AG09309 (cell line): ENCODE data around the gene ZNF330.

Source experiments
- DNase-seq: peaks from one replicate; pipeline ENCODE4 v3.0.0-alpha.2; 2010; ENCODE audit warnings: low read depth
- H3K4me3 ChIP-seq: 2 replicates; pipeline ENCODE4 v1.5.1; 2011; ENCODE audit warnings: mild to moderate bottlenecking, low read depth, low read length, moderate library complexity; ENCODE audit not compliant: control insufficient read depth
- TF ChIP-seq, protein P1 (sequence below): IDR thresholded peaks from 2 replicates; pipeline ENCODE4 v1.5.1; 2011; ENCODE audit warnings: mild to moderate bottlenecking, low read depth, low read length, inconsistent platforms; ENCODE audit not compliant: insufficient read depth, control insufficient read depth; ENCODE audit errors: missing control alignments

The ZNF330 gene

DNA sequence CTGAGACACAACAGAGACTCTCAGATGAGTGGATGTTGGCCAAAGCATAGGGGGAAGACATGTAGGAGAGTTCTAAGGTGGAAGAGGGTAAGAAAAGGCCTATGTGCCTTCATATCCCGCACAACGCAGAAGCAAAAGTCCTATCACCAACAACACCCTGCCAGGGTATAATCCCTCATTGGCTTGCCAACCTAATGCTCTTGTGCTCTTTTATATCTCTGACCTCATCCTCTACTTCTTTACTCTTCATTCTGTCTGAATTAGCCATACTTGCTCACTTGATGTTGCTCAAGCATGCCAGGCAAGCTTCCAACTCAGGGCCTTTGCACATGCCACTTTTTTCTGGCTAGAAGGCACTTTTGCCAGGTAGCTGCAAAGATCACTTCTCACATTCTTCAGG, 28.1 kb upstream of the ZNF330 start:
- no peak for DNase-seq
- TF ChIP-seq, protein P1, sequence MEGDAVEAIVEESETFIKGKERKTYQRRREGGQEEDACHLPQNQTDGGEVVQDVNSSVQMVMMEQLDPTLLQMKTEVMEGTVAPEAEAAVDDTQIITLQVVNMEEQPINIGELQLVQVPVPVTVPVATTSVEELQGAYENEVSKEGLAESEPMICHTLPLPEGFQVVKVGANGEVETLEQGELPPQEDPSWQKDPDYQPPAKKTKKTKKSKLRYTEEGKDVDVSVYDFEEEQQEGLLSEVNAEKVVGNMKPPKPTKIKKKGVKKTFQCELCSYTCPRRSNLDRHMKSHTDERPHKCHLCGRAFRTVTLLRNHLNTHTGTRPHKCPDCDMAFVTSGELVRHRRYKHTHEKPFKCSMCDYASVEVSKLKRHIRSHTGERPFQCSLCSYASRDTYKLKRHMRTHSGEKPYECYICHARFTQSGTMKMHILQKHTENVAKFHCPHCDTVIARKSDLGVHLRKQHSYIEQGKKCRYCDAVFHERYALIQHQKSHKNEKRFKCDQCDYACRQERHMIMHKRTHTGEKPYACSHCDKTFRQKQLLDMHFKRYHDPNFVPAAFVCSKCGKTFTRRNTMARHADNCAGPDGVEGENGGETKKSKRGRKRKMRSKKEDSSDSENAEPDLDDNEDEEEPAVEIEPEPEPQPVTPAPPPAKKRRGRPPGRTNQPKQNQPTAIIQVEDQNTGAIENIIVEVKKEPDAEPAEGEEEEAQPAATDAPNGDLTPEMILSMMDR, result no peak
- no peak overlapping the region for H3K4me3 ChIP-seq

DNA sequence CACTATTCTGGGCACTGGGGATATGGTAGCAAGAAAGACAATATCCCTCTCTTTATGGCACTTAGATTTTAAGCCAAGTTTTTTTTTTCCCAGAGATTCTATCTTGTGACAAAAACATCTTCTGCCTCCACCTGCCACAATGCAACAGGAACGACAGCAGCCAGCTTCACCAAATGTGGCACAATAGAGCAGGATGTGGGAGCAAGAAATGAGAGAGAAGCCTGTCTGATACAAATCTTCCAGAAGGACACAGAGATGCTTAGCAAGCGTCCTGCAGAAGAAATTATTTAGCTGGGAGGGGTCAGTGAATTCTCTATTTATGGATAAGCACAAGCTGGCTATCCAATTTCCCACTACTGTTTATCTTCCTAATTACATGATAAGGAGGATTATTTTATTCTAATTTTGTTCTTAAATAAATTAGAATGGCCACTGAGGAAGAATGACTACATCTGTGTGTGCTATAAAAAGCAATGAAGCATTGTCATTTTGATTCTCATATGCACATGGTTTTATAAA, 27.1 kb upstream of the ZNF330 start:
- DNase-seq, result no peak
- no peak overlapping the region for H3K4me3 ChIP-seq
- TF ChIP-seq, protein P1, result no peak

DNA sequence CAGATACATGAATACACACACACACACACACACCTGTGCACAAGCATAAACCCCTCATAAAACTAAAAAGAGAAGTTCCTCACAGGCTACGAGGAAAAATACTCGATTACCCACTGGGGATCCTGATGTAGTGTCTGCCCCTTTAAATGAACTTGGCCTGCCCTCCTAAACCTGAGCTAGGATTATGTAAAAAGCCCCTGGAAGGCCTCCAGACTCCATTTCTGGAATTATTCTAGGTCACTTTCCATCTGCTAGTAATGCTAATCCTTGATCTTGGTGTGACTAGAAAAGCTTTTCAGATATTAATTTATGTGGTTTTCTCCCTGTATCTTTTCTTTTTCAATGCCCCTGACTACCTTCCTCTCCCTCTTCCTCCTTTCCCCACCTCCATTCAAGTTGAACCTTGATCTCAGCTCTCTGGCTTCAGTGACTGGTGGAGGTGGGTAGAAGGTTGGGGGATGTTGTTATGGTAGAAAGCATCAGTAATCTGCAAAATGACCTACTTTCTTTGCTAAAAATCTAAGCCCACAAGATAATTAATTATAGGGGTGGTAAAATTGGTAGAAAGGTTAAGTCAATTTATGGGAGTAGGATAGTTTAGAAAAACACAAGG, 25.5 kb upstream of the ZNF330 start:
- no peak overlapping the region for H3K4me3 ChIP-seq
- DNase-seq, result no peak
- TF ChIP-seq, protein P1, result no peak

DNA sequence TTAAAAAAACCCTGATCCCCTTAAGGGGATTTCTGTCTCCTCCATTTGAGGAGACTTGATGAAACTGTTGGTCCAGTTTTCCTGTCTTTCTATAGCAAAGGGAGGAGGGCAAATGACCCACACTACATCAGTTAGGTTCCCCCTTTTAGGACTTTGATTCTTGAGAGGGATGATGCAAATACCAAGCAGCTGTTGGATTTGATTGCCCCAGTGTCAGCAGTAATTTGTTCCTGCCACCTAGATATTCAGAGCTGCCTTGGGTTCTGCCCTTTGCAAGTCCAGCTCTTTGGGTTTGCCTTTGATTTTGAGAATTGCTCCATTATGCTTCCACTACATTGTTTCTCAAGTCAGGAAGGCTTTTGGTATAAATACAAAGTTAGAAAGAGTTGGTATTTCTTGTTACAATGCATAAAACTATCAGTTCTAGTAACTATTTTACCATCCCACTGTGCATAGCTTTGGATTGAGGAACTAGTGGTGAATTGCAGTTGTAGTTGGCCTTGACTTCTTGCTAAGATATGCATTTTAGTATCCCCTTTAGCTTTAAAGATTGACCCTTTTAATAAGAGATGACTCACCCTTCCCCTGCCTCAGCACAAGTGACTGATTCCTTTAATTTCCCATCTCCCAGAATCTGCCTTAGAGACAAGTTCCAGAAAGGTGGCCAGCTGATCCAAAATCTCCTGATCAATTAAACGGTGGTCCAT, 24.3 kb upstream of the ZNF330 start:
- TF ChIP-seq, protein P1, result no peak
- no peak overlapping the region for H3K4me3 ChIP-seq
- no peak for DNase-seq

DNA sequence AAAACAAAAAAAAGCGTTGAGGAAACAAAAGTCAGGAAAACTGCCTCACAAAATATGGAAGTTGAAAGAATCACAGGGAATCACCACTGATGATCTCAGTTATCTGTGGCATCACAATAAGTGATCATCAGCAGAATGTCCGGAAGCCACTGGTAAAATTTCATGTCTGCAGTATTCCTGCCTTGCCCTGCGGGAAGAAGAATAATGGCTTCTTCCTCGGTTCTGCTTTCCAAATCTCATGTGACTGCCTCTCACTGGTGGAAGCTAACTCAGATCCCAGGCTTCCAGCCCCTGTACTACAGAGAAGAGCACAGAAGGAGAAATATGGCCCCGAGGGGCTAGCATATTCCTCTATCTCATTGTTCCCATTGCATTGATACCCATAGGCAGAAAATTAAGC, 12.7 kb upstream of the ZNF330 start:
- no peak for DNase-seq
- no peak overlapping the region for H3K4me3 ChIP-seq
- TF ChIP-seq, protein P1, result no peak

- TF ChIP-seq, protein P1, result no peak
- no peak overlapping the region for H3K4me3 ChIP-seq
- no peak for DNase-seq
Observed at GRCh38 chr4:141210168-141210567, 10.5 kb upstream of the ZNF330 start.
